SKM-1 treated with dmso at 0.1 percent for 144 hours (cell line): ENCODE data around the gene STX8.

Source experiments
- DNase-seq: peaks from one replicate; lab custom pipeline; 2025; ENCODE audit not compliant: unreplicated experiment; lab: John Stamatoyannopoulos, UW

The STX8 gene

GRCh38 chr17:9308069-9308468, 267.6 kb downstream of the STX8 start:
- DNase-seq, result no peak

GRCh38 chr17:9307313-9307998, 268.2 kb downstream of the STX8 start:
- DNase-seq, result no peak

- no peak for DNase-seq
Observed at GRCh38 chr17:9306086-9306485, 269.5 kb downstream of the STX8 start.

GRCh38 chr17:9299695-9300094, 275.9 kb downstream of the STX8 start:
- DNase-seq, result no peak

GRCh38 chr17:9298776-9299295, 276.8 kb downstream of the STX8 start:
- no peak for DNase-seq

GRCh38 chr17:9298135-9298534, 277.5 kb downstream of the STX8 start:
- no peak for DNase-seq

- no peak for DNase-seq
Observed at GRCh38 chr17:9294661-9295210, 280.9 kb downstream of the STX8 start.

- no peak for DNase-seq
Observed at GRCh38 chr17:9292561-9292941, 283.1 kb downstream of the STX8 start.

- DNase-seq, result no peak
Observed at GRCh38 chr17:9291912-9292560, 283.6 kb downstream of the STX8 start.

- no peak for DNase-seq
Observed at GRCh38 chr17:9290226-9290613, 285.4 kb downstream of the STX8 start.

GRCh38 chr17:9287306-9287705, 288.3 kb downstream of the STX8 start:
- no peak for DNase-seq

- DNase-seq, result no peak
Observed at GRCh38 chr17:9286434-9286833, 289.2 kb downstream of the STX8 start.

GRCh38 chr17:9285602-9286427, 289.8 kb downstream of the STX8 start:
- no peak for DNase-seq

GRCh38 chr17:9284884-9285283, 290.7 kb downstream of the STX8 start:
- no peak for DNase-seq

- DNase-seq, result no peak
Observed at GRCh38 chr17:9283909-9284308, 291.7 kb downstream of the STX8 start.

GRCh38 chr17:9279893-9280292, 295.7 kb downstream of the STX8 start:
- DNase-seq, result no peak

GRCh38 chr17:9274973-9275372, 300.6 kb downstream of the STX8 start:
- no peak for DNase-seq

GRCh38 chr17:9273428-9274391, 301.9 kb downstream of the STX8 start:
- no peak for DNase-seq

- DNase-seq, result no peak
Observed at GRCh38 chr17:9272501-9273200, 303.0 kb downstream of the STX8 start.

- DNase-seq, result no peak
Observed at GRCh38 chr17:9271989-9272388, 303.6 kb downstream of the STX8 start.
